Calu3 (cell line): ENCODE data around the gene LYPD4. TPM values are rescaled to one million over a fixed set of nuclear protein-coding genes. Genes with fewer than 3 reads are reported as not detected.

ENCODE experiments used
- BruUV-seq: library from RNA; stranded (reverse); fragments of 400-500 nt; replicated peaks from 2 replicates; lab custom pipeline; 2021; lab: Mats Ljungman, UMichigan
- CTCF ChIA-PET: fragments of 300-600 bp; sonication (Branson Sonifier 250); formaldehyde crosslinking; loops from one replicate; lab custom pipeline; 2022; ENCODE audit warnings: antibody characterized with exemption; lab: Charles Lee
- DNase-seq: peaks from one replicate; pipeline ENCODE4 v3.0.0; 2022
- H3K27ac Mint-ChIP-seq: one replicate; pipeline ENCODE4 v1.8.0; 2022; ENCODE audit warnings: mixed read lengths; ENCODE audit not compliant: unreplicated experiment
- H3K27me3 Mint-ChIP-seq: one replicate; pipeline ENCODE4 v1.8.0; 2022; ENCODE audit warnings: mixed read lengths; ENCODE audit not compliant: unreplicated experiment
- H3K36me3 Mint-ChIP-seq: one replicate; pipeline ENCODE4 v1.8.0; 2022; ENCODE audit warnings: mild to moderate bottlenecking, moderate library complexity, mixed read lengths; ENCODE audit not compliant: insufficient read depth, unreplicated experiment
- H3K4me1 Mint-ChIP-seq: one replicate; pipeline ENCODE4 v1.8.0; 2022; ENCODE audit warnings: mild to moderate bottlenecking, low read depth, mixed read lengths; ENCODE audit not compliant: unreplicated experiment
- H3K4me3 Mint-ChIP-seq: one replicate; pipeline ENCODE4 v1.8.0; 2022; ENCODE audit warnings: mild to moderate bottlenecking, low read depth, moderate library complexity, mixed read lengths; ENCODE audit not compliant: unreplicated experiment
- H3K9me3 Mint-ChIP-seq: one replicate; pipeline ENCODE4 v1.8.0; 2022; ENCODE audit warnings: low read depth, mixed read lengths; ENCODE audit not compliant: unreplicated experiment
- CTCF ChIP-seq: fragments of 200-600 bp; IDR thresholded peaks from one replicate; pipeline ENCODE4 v1.8.0; 2022; ENCODE audit warnings: antibody characterized with exemption; ENCODE audit not compliant: unreplicated experiment
- intact Hi-C: fragments of 100-400 bp; cut with micrococcal nuclease; formaldehyde crosslinking; loops from one replicate; pipeline ENCODE4 v1.10.0; 2022; ENCODE audit not compliant: unreplicated experiment
- total RNA-seq: library from RNA; stranded (reverse); gene quantifications from 2 replicates; pipeline ENCODE4 v1.2.3, GENCODE V29; 2022

Gene LYPD4
- total RNA-seq, 1 experiment from 2014 or later = not detected

DNA sequence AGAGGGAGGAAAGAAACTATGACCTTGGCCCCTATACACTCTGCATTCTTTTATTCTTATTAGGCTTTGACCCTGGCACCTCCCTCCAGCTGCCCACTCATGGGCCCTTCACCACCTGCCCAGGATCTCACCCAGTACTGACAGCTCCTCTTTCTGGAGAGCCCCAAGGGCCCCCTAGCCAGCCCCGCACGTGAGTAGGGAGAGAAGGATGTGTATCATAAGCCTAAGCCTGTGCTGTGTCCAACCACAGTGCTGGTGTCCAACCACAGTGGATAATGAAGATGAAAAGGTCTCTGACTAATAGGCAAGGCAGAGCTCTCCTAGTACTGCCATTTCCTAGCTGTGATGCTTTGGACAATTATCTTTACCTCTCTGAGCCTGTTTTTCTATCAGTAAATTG is 4.6 kb upstream of the LYPD4 start:
- Mint-ChIP-seq H3K36me3 (no peaks in the 10 kb centered on the region), H3K4me1 (no peaks in the 10 kb centered on the region), H3K4me3 (no peak overlapping the region), H3K27me3 (peaks cover 88% of the 10 kb centered on the region), H3K27ac (no peak overlapping the region), H3K9me3 (peaks cover 3% of the 10 kb centered on the region)
- TF ChIP-seq CTCF = no peak
- no TSS peak for BruUV-seq
- CTCF ChIA-PET = interaction anchor here (0.6 to 1.3 kb wide), 2 partner anchors 56 to 329 kb away, joined by 3 to 5 read pairs; no protein-coding TSS in a partner anchor
- intact Hi-C loops = no loop called here
- DNase-seq = no peak

DNA sequence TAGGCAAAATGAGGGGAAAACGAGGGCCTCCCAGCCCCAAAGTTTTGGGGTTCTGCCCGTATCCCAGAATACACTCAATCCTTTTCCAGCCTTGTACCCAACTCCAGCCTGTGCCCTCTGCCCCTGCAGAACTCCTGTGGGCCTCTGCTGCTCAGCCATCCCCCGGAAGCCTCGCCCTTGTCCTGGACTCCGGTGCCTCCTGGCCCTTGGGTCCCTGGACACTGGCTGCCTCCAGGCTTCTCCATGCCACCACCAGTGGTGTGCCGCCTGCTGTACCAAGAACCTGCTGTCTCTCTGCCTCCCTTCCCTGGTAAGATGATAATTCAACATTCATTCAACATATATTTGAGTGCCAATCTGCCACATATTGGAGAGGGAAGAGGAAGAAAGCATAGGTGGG is 4.2 kb upstream of the LYPD4 start:
- peaks cover 4% of the 10 kb centered on the region for H3K9me3 Mint-ChIP-seq
- no peak overlapping the region for H3K27ac Mint-ChIP-seq
- no peak for TF ChIP-seq CTCF
- no peaks in the 10 kb centered on the region for H3K36me3 Mint-ChIP-seq
- H3K27me3 Mint-ChIP-seq = peaks cover 88% of the 10 kb centered on the region
- CTCF ChIA-PET = interaction anchor here (0.6 kb wide), 1 partner anchor 328 kb away, joined by 3 read pairs; no protein-coding TSS in a partner anchor
- intact Hi-C loops = no loop called here
- no TSS peak for BruUV-seq
- H3K4me1 Mint-ChIP-seq = peaks cover under 1% of the 10 kb centered on the region
- no peak overlapping the region for H3K4me3 Mint-ChIP-seq
- no peak for DNase-seq

GRCh38 chr19:41847351-41848105 is 3.0 kb upstream of the LYPD4 start:
- Mint-ChIP-seq H3K9me3 (peaks cover 4% of the 10 kb centered on the region), H3K4me3 (no peak overlapping the region), H3K4me1 (peaks cover 6% of the 10 kb centered on the region), H3K27ac (no peak overlapping the region), H3K36me3 (no peaks in the 10 kb centered on the region), H3K27me3 (peaks cover 83% of the 10 kb centered on the region)
- no TSS peak for BruUV-seq
- no peak for TF ChIP-seq CTCF
- intact Hi-C loops = no loop called here
- CTCF ChIA-PET = interaction anchor here (1.4 kb wide), 1 partner anchor 12 kb away, joined by 3 read pairs; no protein-coding TSS in a partner anchor
- DNase-seq = no peak

DNA sequence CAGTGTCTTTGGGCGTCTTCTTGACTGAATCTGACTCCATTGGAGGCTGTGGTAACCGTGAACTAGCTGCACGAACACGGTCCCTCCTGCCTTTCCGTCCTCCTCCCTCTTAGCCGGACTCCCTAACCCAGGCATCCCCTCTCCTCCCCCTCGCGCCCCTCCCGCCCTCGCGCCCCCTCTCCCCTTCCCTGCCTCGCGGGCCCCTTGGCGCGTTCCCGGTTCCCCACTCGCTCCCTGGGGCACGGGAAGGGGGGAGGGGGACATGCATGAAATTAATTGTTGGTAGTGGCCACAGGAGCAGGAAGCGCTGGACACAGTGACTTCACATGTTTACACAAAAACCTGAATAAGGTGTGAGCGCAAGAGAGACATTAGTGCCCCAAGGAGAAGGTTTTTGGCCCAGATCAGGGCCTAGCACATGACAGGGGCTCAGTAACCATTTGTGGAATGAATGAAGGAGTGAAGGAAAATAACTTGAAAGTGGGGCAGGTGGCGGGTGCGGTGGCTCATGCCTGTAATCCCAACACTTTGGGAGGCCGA is 638 bp upstream of the LYPD4 start:
- Mint-ChIP-seq H3K36me3 (no peaks in the 10 kb centered on the region), H3K4me3 (no peak overlapping the region), H3K27me3 (peaks cover 73% of the 10 kb centered on the region), H3K27ac (no peak overlapping the region), H3K4me1 (peaks cover 6% of the 10 kb centered on the region), H3K9me3 (peaks cover 4% of the 10 kb centered on the region)
- TF ChIP-seq CTCF = no peak
- intact Hi-C loops = no loop called here
- DNase-seq = no peak
- BruUV-seq = no TSS peak
- CTCF ChIA-PET = no interaction called here
